Muscle layer of duodenum (tissue), 2 donors: Measurements from ENCODE around the gene CAMK4.
"Not testable (repeated sequence)": the region's sequence is repeated elsewhere in the genome, so short reads cannot be mapped to it uniquely, and the experiment has no call there.

Experiments used
- H3K27ac ChIP-seq: one replicate; pipeline ENCODE4 v1.7.0; 2013; ENCODE audit warnings: mild to moderate bottlenecking, low read length
- H3K27me3 ChIP-seq: one replicate; pipeline ENCODE4 v1.7.0; 2013; ENCODE audit warnings: low read depth, mild to moderate bottlenecking, control low read depth, low read length
- H3K36me3 ChIP-seq, 2 donors: one replicate each; pipeline ENCODE4 v1.7.0; 2013; ENCODE audit warnings: low read length in 2 of 2, control low read depth in 1 of 2, mild to moderate bottlenecking in 1 of 2; ENCODE audit not compliant: insufficient read depth in 2 of 2, control insufficient read depth in 1 of 2
- H3K4me1 ChIP-seq, 2 donors: one replicate each; pipeline ENCODE4 v1.7.0; 2013; ENCODE audit warnings: low read length in 2 of 2, mild to moderate bottlenecking in 2 of 2, control low read depth in 1 of 2, moderate library complexity in 1 of 2; ENCODE audit not compliant: insufficient read depth in 2 of 2, control insufficient read depth in 1 of 2
- H3K4me3 ChIP-seq, 2 donors: one replicate each; pipeline ENCODE4 v1.7.0; 2013; ENCODE audit warnings: low read length in 2 of 2, low read depth in 1 of 2, mild to moderate bottlenecking in 1 of 2
- H3K9me3 ChIP-seq, 2 donors: one replicate each; pipeline ENCODE4 v1.7.0; 2013; ENCODE audit warnings: low read length in 2 of 2, control low read depth in 1 of 2, mild to moderate bottlenecking in 1 of 2; ENCODE audit not compliant: control insufficient read depth in 1 of 2
- donor health status: healthy.

CAMK4 gene

GRCh38 chr5:111295649-111296048 is 71.5 kb downstream of the CAMK4 start:
- no peaks in the 10 kb centered on the region for H3K27me3 ChIP-seq
- H3K36me3 ChIP-seq: no peaks in the 10 kb centered on the region
- H3K4me1 ChIP-seq: no peaks in the 10 kb centered on the region
- no peaks in the 10 kb centered on the region for H3K9me3 ChIP-seq
- H3K4me3 ChIP-seq: no peak overlapping the region
- H3K27ac ChIP-seq: no peak overlapping the region

- no peaks in the 10 kb centered on the region for H3K9me3 ChIP-seq
- no peak overlapping the region for H3K27ac ChIP-seq
- no peak overlapping the region for H3K4me3 ChIP-seq
- no peaks in the 10 kb centered on the region for H3K4me1 ChIP-seq
- no peaks in the 10 kb centered on the region for H3K36me3 ChIP-seq
- no peaks in the 10 kb centered on the region for H3K27me3 ChIP-seq
Measured at GRCh38 chr5:111296570-111296969, 72.4 kb downstream of the CAMK4 start.

- no peaks in the 10 kb centered on the region for H3K4me1 ChIP-seq
- no peak overlapping the region for H3K4me3 ChIP-seq
- H3K27me3 ChIP-seq: no peaks in the 10 kb centered on the region
- H3K9me3 ChIP-seq: no peaks in the 10 kb centered on the region
- no peaks in the 10 kb centered on the region for H3K36me3 ChIP-seq
- no peak overlapping the region for H3K27ac ChIP-seq
Measured at GRCh38 chr5:111299067-111299481, 74.9 kb downstream of the CAMK4 start.

GRCh38 chr5:111299831-111300432 is 75.7 kb downstream of the CAMK4 start:
- H3K27ac ChIP-seq: no peak overlapping the region
- H3K4me3 ChIP-seq: no peak overlapping the region
- H3K36me3 ChIP-seq: no peaks in the 10 kb centered on the region
- H3K9me3 ChIP-seq: no peaks in the 10 kb centered on the region
- no peaks in the 10 kb centered on the region for H3K4me1 ChIP-seq
- H3K27me3 ChIP-seq: no peaks in the 10 kb centered on the region

- Histone ChIP-seq H3K9me3 (no peaks in the 10 kb centered on the region), H3K36me3 (no peaks in the 10 kb centered on the region), H3K4me3 (no peak overlapping the region), H3K27ac (no peak overlapping the region), H3K27me3 (no peaks in the 10 kb centered on the region), H3K4me1 (no peaks in the 10 kb centered on the region)
Measured at GRCh38 chr5:111301264-111301663, 77.1 kb downstream of the CAMK4 start.

- H3K9me3 ChIP-seq, H3K4me3 ChIP-seq, H3K27me3 ChIP-seq, H3K36me3 ChIP-seq, H3K4me1 ChIP-seq, H3K27ac ChIP-seq: not testable (repeated sequence)
Measured at GRCh38 chr5:111302043-111302442, 77.9 kb downstream of the CAMK4 start.

- no peak overlapping the region for H3K4me3 ChIP-seq
- H3K27me3 ChIP-seq: no peaks in the 10 kb centered on the region
- H3K4me1 ChIP-seq: no peaks in the 10 kb centered on the region
- H3K9me3 ChIP-seq: no peaks in the 10 kb centered on the region
- H3K27ac ChIP-seq: no peak overlapping the region
- H3K36me3 ChIP-seq: no peaks in the 10 kb centered on the region
Measured at GRCh38 chr5:111308951-111309350, 84.8 kb downstream of the CAMK4 start.

GRCh38 chr5:111309384-111309783 is 85.2 kb downstream of the CAMK4 start:
- Histone ChIP-seq H3K4me3 (no peak overlapping the region), H3K9me3 (no peaks in the 10 kb centered on the region), H3K27ac (no peak overlapping the region), H3K4me1 (no peaks in the 10 kb centered on the region), H3K27me3 (no peaks in the 10 kb centered on the region), H3K36me3 (no peaks in the 10 kb centered on the region)

- H3K36me3 ChIP-seq: no peaks in the 10 kb centered on the region
- H3K27me3 ChIP-seq: no peaks in the 10 kb centered on the region
- H3K4me3 ChIP-seq: no peak overlapping the region
- H3K4me1 ChIP-seq: no peaks in the 10 kb centered on the region
- H3K27ac ChIP-seq: no peak overlapping the region
- H3K9me3 ChIP-seq: no peaks in the 10 kb centered on the region
Measured at GRCh38 chr5:111310711-111311620, 86.8 kb downstream of the CAMK4 start.

- H3K27me3 ChIP-seq: no peaks in the 10 kb centered on the region
- H3K27ac ChIP-seq: no peak overlapping the region
- no peaks in the 10 kb centered on the region for H3K4me1 ChIP-seq
- H3K4me3 ChIP-seq: no peak overlapping the region
- H3K9me3 ChIP-seq: no peaks in the 10 kb centered on the region
- no peaks in the 10 kb centered on the region for H3K36me3 ChIP-seq
Measured at GRCh38 chr5:111311666-111312065, 87.5 kb downstream of the CAMK4 start.

- no peaks in the 10 kb centered on the region for H3K27me3 ChIP-seq
- H3K27ac ChIP-seq: no peak overlapping the region
- H3K36me3 ChIP-seq: no peaks in the 10 kb centered on the region
- no peaks in the 10 kb centered on the region for H3K9me3 ChIP-seq
- no peaks in the 10 kb centered on the region for H3K4me1 ChIP-seq
- no peak overlapping the region for H3K4me3 ChIP-seq
Measured at GRCh38 chr5:111313017-111313724, 89.0 kb downstream of the CAMK4 start.
